ENCODE measurements around the gene PARP15.

- TF ChIP-seq CTCF (IDR thresholded peaks at IDR 0.05 in 8 of 11, conservative IDR thresholded peaks at IDR 0.05 in 3 of 11) = no peak
- no peak for TF ChIP-seq POLR2AphosphoS5 (IDR thresholded peaks at IDR 0.05)
- no peak for TF ChIP-seq POLR2A (IDR thresholded peaks at IDR 0.05)
Observed at GRCh38 chr3:122582390-122582789, 4.9 kb downstream of the PARP15 start.
